Measurements from ENCODE around the gene FARSA.
"Not testable (repeated sequence)": the region's sequence is repeated elsewhere in the genome, so short reads cannot be mapped to it uniquely, and the experiment has no call there.

The FARSA gene

GRCh38 chr19:12890787-12891552 lies 42.5 kb downstream of the FARSA start, which contains the start of gene GCDH:
TSS of gene GCDH (plus strand) at chr19:12891160. CDS start at chr19:12891305, 145 bp downstream.
- DNase-seq (ENCODE audit: low spot score) = peak; percentile 98

DNA sequence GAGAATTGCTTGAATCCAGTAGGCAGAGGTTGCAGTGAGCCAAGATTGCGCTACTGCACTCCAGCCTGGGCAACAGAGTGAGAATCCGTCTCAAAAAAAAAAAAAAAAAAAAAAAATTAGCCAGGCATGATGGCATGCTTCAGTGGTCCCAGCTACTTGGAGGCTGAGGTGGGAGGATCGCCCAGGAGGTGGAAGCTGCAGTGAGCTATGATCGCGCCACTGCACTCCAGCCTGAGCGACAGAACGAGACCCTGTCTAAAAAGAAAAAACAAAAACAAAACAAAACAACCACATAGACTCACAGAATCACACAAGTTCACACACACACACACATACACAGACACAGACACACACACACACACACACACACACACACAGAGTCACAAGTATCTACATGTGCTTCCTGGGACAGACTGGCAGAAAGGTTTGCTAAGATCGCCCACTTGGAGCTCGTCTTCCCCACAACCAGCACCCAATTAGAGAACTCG lies 43.2 kb downstream of the FARSA start:
- DNase-seq (ENCODE audit: low spot score) = not testable (repeated sequence)

- no peak for DNase-seq (ENCODE audit: low spot score)
These were observed 45.4 kb downstream of the FARSA start for GRCh38 chr19:12888006-12888603.

DNA sequence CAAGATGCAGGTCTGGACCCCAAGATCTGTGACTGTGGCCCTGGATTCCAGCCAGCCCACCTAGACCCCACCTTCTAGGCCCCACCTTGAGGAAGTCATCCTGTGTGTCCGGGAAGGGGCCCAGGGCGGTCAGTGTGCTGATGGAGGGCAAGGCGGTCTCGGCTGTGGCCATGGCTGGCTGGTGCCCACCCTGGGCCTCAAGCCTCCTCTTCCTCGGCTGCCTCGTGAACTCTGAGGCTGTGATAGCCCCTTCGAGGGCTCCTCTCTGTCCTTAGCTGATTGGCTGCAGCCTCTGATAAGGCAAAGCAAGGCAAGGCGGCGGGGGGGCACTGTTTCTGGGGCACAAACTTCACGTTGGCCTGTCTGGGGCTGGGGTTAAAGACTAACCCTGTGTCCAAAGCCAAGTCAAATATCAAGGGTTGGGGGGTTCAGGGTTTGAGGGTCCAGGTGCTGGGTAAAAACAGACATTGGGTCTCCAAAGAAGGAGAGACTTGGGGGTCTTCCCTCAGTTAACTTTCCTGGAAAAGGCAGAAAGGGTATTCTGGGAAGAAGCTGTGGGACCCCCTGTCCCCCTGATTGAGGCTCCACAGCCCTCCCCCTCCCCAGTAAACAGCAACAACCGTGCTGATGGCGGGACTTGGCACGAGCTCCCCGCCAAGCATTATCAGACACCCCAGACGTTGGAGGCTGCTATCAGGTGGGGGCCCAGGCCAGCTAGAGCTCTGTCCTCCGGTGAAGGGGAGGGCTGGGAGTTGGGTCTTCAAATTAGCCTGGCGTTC lies 46.4 kb downstream of the FARSA start, which contains the start of gene KLF1:
TSS of gene KLF1 (minus strand) at position 233 of the 779 bp plus-strand sequence. CDS start at position 172, 61 bp downstream.
- no peak for DNase-seq (ENCODE audit: low spot score)

- DNase-seq (ENCODE audit: low spot score) = no peak
These were observed 46.9 kb downstream of the FARSA start for GRCh38 chr19:12886651-12886968.

GRCh38 chr19:12885749-12886650 lies 47.5 kb downstream of the FARSA start:
- no peak for DNase-seq (ENCODE audit: low spot score)

DNA sequence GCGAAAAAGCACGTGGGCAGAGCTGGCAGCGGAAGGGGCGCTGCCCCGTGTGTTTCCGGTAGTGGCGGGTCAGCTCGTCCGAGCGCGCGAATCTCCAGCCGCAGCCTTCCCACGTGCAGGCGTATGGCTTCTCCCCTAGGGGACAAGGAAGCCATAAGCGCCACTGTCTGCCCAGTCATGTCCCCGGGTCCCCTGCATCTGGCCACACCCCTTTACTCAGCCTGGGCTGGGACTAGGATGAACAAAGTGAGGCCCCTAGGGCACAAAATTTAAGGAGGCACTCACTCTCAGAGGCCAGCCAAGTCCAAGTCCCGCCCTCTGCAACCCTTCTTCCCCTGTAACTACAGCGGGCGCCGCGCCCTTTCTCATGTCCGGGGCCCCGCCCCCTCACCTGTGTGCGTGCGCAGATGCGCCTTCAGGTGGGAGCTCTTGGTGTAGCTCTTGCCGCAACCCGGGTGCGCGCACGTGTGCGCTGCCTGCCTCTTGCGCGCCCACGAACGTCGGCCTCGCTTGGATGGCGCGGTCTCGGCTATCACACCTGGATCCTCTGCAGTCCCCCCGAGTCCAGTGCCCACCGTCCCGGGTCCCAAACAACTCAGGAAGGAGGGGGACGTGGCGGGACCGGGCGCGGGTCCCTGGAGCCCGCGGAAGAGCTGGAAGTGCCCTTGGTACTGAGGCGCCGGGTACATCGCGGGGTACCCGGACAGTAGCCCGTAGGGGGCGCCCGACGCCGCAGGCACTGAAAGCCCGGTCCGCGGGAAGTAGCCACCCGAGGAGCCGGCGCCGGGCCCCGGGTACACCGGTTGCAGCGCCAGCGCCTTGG lies 48.4 kb downstream of the FARSA start:
- peak; percentile 90 for DNase-seq (ENCODE audit: low spot score)

DNA sequence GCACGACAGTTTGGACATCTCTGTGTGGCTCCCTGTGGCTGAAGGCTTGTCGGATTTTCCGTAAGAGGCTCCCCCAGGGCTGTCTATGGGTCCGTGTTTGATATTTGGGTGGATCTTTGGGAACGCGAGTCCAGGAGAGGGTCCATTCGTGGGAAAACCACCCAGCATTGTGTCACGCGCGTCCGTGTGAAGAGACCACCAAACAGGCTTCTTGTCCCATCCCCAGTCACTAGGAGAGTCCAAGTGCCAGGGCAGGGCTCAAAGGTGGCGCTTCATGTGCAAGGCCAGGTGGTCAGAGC lies 48.9 kb downstream of the FARSA start:
- DNase-seq (ENCODE audit: low spot score) = no peak

GRCh38 chr19:12884202-12884601 lies 49.3 kb downstream of the FARSA start:
- no peak for DNase-seq (ENCODE audit: low spot score)

DNA sequence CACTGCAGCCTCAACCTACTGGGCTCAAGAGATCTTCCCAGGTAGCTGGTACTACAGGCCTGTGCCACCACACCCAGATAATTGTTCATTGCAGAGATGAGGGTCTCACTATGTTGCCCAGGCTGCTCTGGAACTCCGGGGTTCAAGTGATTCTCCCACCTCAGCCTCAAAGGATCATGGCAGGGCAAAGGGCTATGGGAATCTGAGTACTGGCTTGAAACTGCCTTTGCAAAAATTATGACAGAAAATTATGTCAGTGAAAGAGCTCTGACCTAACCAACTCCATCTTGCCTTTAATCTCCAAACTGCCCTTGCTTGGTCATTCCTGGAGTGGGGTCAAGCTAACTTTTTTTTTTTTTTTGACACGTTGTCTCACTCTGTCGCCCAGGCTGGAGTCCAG lies 50.9 kb downstream of the FARSA start:
- no peak for DNase-seq (ENCODE audit: low spot score)

DNA sequence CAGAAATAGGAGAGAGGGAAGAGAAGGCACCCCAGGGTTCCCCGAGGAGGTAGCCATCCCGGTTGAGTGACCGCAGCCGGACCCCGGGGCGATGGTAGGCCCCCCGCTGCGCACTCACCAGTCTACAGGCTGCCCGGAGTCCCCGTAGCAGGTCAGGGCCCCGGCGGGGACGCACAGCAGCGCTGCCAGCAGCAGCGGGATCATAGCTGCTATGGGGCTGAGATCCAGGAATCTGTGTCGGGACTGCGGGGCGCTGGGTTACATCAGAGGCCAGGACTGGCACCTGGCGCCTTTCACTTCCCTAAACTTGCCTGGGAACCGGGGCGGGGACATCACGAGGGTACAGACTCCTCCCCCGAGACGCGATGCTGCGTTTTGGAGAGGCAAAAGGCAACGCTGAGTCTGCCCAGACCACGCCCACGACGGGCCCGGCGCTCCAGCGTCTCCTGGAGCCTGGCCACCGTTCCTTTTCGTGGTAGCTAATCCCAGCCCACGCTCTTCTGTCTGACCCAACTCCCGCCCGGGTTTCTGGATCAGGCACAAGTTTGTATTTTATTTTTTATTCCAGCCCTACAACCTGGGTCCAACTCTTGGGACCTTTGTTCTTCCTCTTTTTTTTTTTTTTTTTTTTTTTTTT lies 52.2 kb downstream of the FARSA start, which contains the start of gene DNASE2:
TSS of gene DNASE2 (minus strand) at position 278 of the 637 bp plus-strand sequence. CDS start at position 204, 74 bp downstream.
- peak; percentile 94 for DNase-seq (ENCODE audit: low spot score)

GRCh38 chr19:12880551-12881171 lies 52.9 kb downstream of the FARSA start:
- no peak for DNase-seq (ENCODE audit: low spot score)

- no peak for DNase-seq (ENCODE audit: low spot score)
These were observed 58.4 kb downstream of the FARSA start for GRCh38 chr19:12875086-12875485.

DNA sequence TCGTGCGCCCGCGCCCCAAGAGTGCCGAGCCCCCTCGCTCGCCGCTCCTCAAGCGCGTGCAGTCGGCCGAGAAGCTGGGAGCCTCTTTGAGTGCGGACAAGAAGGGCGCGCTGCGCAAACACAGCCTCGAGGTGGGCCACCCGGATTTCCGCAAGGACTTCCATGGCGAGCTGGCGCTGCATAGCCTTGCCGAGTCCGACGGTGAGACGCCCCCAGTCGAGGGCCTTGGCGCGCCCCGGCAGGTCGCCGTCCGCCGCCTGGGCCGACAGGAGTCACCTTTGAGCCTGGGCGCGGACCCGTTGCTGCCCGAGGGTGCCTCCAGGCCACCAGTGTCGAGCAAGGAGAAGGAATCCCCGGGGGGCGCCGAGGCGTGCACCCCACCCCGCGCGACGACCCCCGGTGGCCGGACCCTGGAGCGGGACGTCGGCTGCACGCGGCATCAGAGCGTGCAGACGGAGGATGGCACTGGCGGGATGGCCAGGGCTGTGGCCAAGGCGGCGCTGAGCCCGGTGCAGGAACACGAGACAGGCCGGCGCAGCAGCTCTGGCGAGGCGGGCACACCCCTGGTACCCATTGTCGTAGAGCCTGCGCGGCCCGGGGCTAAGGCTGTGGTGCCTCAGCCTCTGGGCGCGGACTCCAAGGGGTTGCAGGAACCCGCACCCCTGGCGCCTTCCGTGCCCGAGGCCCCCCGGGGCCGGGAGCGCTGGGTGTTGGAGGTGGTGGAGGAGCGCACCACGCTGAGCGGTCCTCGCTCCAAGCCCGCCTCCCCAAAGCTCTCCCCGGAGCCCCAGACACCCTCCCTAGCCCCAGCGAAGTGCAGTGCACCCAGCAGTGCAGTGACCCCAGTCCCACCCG lies 59.4 kb downstream of the FARSA start:
- no peak for DNase-seq (ENCODE audit: low spot score)

DNA sequence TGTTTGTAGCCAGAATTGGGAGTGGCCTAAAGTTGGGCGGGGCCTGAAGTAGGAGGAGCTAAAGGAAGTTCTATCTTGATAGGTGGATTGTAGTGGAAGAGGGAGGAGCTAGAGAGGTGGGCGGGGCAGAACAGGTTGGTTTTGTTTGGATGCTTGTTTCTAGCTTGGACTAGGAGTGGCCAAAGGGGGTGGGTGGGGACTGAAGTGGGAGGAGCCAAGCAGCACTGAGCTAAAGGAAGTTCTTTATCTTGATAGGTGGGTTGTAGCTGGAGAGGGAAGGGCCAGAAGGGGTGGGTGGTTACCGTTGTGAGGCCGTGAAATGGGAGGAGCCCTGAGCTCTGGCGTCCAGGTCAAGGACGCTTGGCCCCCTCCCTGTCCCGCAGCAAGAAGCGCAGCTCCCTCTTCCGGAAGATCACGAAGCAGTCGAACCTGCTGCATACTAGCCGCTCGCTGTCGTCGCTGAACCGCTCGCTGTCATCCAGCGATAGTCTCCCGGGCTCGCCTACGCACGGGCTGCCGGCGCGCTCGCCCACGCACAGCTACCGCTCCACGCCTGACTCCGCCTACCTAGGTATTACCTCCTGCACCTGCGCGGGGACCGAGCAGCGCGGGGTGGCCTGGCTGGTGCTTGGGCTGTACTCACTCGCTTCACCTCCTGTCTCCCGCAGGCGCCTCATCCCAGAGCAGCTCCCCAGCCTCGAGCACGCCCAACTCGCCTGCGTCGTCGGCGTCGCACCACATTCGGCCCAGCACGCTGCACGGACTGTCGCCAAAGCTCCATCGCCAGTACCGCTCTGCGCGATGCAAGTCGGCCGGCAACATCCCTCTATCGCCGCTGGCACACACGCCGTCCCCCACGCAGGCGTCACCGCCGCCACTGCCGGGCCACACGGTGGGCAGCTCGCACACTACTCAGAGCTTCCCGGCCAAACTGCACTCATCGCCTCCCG lies 60.3 kb downstream of the FARSA start:
- DNase-seq (ENCODE audit: low spot score) = peak; percentile 51
